HG02885 (cell line): ENCODE measurements around the gene OR4D9.
"Not testable (repeated sequence)": the region's sequence is repeated elsewhere in the genome, so short reads cannot be mapped to it uniquely, and the experiment has no call there.

ENCODE experiments used
- ATAC-seq: cut with Tn5 transposase; IDR thresholded peaks from one replicate; pipeline ENCODE4 v1.9.1; 2021; ENCODE audit warnings: mild to moderate bottlenecking; ENCODE audit not compliant: unreplicated experiment, poor library complexity

The OR4D9 gene

GRCh38 chr11:59510941-59511589, at the start of gene OR4D9:
OR4D9 (plus strand) TSS chr11:59511539; CDS start chr11:59514913, 3,374 bp downstream.
- no peak for ATAC-seq

DNA sequence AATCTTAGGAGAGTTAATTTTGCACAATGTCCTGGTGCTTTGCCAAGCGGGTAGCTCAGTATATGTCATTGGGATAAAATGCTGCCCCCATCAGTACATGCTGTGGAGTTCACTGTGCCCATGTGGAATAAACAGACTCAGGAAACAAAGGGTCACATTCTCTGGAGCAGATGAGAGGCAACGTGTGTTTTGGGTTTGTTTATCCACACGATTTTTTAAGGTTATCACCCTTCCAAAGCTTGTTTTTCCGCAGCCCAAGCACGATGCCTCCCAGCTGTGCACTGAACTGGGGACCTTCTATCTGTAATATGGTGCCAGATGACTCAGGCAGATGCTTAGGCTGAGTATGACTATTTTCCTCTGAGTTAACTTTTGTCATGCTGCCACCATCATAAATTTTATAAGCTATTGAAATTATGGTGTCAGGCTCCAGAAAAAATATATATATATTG, 48.1 kb upstream of the OR4D9 start:
- no peak for ATAC-seq

DNA sequence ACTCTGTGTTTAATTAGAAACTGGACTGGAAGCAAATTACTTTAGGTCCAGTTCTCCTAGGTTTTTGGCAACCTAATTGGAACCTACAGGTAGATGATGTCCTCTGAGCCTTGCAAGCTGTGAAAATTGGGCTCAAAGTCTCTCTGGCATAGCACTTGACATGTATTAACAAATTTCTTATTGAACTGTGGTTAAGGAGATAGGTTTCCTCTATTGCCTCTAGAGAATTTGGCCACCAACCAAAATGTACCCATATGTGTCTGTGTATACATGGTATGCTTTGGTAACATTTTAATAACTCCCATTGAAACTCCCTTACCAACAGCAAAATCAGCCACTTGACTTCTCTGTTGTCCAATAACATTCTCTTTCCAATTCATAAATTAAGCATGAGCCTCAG, 38.3 kb upstream of the OR4D9 start, which contains the start of gene OR4D10:
Gene OR4D10, plus strand, starts transcription at position 301 of the 400 bp plus-strand sequence. CDS start 4,115 bp downstream, outside the sequence.
- ATAC-seq, result no peak

DNA sequence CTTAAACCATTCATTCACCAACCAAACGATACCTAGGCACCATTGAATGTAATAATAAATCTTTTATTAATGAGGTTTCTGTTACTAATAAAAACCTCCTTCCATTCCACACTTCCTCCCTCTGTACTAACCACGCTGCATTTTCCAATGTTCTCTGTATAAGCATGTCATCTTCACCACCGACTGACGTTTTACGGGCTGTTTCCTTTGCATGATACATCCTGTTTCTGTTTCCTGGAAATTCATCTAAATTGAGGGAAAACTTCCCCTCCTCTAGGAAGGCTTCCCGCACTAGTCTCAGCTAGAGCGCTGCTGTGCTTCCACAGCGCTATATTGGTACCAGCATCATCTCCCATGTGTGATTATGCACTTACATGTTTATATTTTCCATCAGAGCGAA, 36.2 kb upstream of the OR4D9 start:
- no peak for ATAC-seq

DNA sequence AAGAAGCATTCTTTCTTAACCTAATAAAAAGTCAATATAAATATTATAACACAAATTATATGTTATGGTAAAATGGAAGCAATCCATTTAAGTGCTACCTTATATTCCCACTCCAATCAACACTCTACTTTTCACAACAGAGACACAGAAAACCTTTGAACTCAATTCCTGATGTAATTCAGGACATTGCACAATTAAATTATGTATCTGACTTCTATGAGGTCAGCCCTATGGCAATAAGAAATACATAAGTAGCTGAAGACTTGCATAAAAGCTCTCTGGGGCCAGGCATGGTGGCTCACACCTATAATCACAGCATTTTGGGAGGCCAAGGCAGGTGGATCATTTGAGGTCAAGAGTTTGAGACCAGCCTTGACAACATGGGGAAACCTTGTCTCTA, 31.4 kb upstream of the OR4D9 start:
- no peak for ATAC-seq

GRCh38 chr11:59480359-59480758, 31.0 kb upstream of the OR4D9 start:
- no peak for ATAC-seq

GRCh38 chr11:59501931-59502330, 9.4 kb upstream of the OR4D9 start:
- no peak for ATAC-seq

GRCh38 chr11:59503276-59503675, 8.1 kb upstream of the OR4D9 start, which contains the start of gene OR4D11:
OR4D11 (plus strand) TSS chr11:59503576; CDS start chr11:59503576, 0 bp downstream.
- ATAC-seq, result no peak

- ATAC-seq, result no peak
Measured at GRCh38 chr11:59511675-59512074, 336 bp downstream of the OR4D9 start.

- not testable (repeated sequence) for ATAC-seq
Measured at GRCh38 chr11:59520139-59520538, 8.8 kb downstream of the OR4D9 start.

DNA sequence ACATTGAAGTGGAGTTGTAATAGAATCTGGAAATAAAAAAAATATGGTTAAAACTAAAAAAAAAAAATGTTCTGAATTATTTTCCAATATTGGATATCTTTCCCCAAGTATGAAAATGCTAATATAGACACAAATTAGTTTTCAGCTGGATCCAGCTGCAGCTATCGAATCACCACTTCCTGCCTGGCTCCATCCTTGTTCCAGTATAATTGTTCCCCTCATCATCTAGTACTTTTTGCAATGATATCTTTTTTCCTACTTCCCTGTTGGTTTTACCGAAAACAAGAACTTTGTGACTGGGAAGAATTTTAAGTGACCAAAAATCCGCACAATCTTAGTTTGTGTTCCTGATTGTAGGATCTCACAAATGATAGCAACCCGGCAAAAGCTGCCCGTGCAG, 9.4 kb downstream of the OR4D9 start:
- no peak for ATAC-seq

DNA sequence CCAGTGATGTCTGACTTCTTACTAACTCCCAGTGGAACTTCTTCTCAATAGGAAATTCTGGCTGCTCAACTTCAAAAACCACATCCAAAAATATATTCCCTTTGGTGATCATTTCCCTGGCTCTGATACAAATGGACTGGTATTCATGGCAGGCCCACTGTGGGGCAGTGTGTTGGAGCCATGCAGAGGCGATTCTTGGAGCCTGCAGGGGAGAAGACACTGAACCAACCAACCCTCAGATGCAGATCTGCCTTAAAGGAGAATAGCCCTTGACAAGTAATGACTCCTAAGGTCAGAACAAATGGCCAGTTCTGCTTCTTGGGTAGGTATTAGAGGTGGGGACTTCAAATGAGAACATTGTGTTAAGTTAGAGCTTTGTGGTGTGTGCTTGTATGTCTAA, 12.2 kb downstream of the OR4D9 start:
- ATAC-seq, result no peak

GRCh38 chr11:59528711-59529110, 17.4 kb downstream of the OR4D9 start:
- no peak for ATAC-seq

GRCh38 chr11:59532620-59533019, 21.3 kb downstream of the OR4D9 start:
- ATAC-seq, result no peak

GRCh38 chr11:59534676-59535075, 23.3 kb downstream of the OR4D9 start:
- ATAC-seq, result no peak

DNA sequence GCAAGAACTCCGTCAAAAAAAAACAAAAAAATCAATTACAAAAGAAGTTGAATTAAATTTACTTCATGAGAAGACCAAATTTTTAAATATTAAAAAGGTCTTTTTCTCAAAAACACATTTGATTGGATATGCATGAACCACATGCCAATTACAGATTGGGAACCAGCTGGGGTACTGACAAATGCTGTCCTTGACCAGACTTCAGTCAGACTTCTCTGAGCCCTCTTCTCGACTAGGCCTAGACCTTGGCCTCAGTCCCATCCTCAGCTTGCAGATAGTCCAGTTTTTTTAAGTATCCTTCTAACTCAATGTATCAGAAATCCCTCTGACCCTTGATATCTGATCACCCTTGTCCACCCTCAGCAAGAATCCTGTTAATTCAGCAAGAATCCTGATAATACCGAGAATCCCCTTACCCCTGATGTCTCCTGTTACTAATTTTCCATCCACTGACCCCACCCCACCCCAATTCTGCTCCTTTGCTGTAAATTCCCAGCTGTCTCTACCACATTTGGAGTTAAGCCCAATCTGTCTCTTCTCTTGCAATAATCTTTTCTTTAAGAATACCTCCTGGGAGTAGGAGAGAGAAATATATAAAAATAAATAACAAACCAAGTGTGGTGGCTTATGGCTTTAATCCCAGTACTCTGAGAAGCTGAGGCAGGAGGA, 30.9 kb downstream of the OR4D9 start:
- ATAC-seq, result no peak

DNA sequence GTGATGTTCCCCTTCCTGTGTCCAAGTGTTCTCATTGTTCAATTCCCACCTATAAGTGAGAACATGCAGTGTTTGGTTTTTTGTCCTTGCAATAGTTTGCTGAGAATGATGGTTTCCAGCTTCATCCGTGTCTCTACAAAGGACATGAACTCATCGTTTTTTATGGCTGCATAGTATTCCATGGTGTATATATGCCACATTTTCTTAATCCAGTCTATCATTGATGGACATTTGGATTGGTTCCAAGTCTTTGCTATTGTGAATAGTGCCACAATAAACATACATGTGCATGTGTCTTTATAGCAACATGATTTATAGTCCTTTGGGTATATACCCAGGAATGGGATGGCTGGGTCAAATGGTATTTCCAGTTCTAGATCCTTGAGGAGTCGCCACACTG, 32.4 kb downstream of the OR4D9 start:
- ATAC-seq, result not testable (repeated sequence)

DNA sequence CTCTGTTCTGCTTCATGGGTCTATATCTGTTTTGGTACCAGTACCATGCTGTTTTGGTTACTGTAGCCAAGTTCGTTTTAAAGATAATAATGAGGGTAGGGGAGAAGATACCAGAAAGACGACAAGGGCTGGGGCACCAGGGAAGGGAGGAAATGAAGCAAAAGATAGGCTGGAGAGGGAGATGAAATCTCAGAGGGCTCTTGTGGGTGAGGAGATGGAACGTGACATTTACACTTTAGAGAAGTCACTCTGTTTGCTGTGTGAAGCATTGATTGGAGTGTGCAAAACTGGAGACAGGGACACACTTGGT, 33.5 kb downstream of the OR4D9 start:
- ATAC-seq, result no peak

- ATAC-seq, result no peak
Measured at GRCh38 chr11:59545179-59546020, 34.1 kb downstream of the OR4D9 start.

DNA sequence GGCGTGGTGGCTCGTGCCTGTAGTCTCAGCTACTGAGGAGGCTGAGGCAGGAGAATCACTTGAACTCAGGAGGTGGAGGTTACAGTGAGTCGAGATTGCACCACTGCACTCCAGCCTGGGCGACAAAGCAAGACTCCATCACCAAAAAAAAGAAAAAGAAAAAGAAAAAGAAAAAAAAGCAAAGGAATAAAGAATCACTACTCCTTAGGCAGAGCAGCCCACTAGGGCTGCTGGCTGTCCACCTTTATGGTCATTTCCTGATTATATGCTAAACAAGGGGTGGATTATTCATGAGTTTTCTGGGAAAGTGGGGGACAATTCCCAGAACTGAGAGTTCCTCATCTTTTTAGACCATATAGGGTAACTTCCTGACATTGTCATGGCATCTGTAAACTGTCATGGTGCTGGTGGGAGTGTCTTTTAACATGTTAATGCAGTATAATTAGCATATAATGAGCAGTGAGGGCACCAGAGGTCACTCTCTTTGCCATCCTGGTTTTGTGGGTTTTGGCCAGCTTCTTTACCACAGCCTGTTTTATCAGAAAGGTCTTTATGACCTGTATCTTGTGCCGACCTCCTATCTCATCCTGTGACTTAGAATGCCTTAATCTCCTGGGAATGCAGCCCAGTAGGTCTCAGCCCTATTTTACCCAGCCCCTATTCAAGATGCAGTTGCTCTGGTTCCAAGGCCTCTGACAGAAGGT, 36.4 kb downstream of the OR4D9 start:
- ATAC-seq, result not testable (repeated sequence)

GRCh38 chr11:59548309-59548656, 36.9 kb downstream of the OR4D9 start:
- ATAC-seq, result no peak
